ENCODE results near the gene U2SURP. TPM values are rescaled to one million over a fixed set of nuclear protein-coding genes. Genes with fewer than 3 reads are reported as not detected.

The U2SURP gene
- 100 to 1,000 TPM in 1 of 4 donors, 10 to 100 TPM in 3; 92.4 to 104 (median 95.6) TPM for total RNA-seq

- Histone ChIP-seq H3K36me3 (no peaks in the 10 kb centered on the region), H3K27me3 (no peaks in the 10 kb centered on the region), H3K4me1 (peaks cover 0 to 59% (median 20%) of the 10 kb centered on the region in 4 donors), H3K4me3 (peak within 1 kb of the TSS; percentile 68 to 98 (median 88)), H3K9me3 (no peaks in the 10 kb centered on the region), H3K27ac (peak within 1 kb of the TSS; percentile 86 to 98 (median 88))
- WGBS, 2 donors = 0 to 1% methylated on average over 51 to 55 of the region's 55 CpGs
- peak; percentile 93 to 95 for DNase-seq (ENCODE audit: low spot score in 2 of 2)
- TF ChIP-seq CTCF (IDR thresholded peaks at IDR 0.05) (peak in 4 of 5 experiments; percentile 7 to 60 (median 25)), EP300 (IDR thresholded peaks at IDR 0.05) (peak; percentile 63 to 97), POLR2A (IDR thresholded peaks at IDR 0.05) (peak; percentile 68 to 78)
These were observed at the start of gene U2SURP for GRCh38 chr3:143001369-143002082. Gene U2SURP (plus strand): TSS chr3:143001570. CDS start chr3:143001629, 59 bp downstream.

DNA sequence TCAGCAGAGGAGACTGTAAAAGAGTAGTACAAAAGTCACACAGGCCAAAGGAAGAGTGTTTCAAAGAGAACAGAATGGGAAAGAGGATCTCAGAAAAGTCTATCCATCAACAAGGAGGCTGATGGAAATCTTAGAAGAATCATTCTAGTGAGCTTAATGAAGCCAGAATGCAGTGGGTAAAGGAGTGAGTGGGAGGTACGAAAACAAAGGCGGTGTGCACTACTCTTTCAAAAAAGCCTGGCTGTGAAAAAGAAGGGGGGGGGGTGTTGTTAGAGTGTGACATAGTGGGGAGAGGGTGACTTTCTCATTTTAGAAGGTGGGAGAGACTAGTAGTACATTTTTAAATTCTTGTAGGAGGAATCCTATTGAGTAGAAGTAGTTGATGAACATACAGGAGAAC, 49.6 kb upstream of the U2SURP start:
- Histone ChIP-seq H3K9me3 (no peaks in the 10 kb centered on the region), H3K4me1 (peaks cover 0 to 6% (median 0%) of the 10 kb centered on the region in 4 donors), H3K4me3 (no peak overlapping the region), H3K27me3 (peaks cover 0 to 19% of the 10 kb centered on the region in 2 donors), H3K36me3 (no peaks in the 10 kb centered on the region), H3K27ac (no peak overlapping the region)
- TF ChIP-seq POLR2A (IDR thresholded peaks at IDR 0.05) (no peak), EP300 (IDR thresholded peaks at IDR 0.05) (no peak)
- DNase-seq (ENCODE audit: low spot score in 2 of 2) = no peak
- WGBS, 2 donors = 67 to 71% methylated on average over 2 of the region's 2 CpGs

DNA sequence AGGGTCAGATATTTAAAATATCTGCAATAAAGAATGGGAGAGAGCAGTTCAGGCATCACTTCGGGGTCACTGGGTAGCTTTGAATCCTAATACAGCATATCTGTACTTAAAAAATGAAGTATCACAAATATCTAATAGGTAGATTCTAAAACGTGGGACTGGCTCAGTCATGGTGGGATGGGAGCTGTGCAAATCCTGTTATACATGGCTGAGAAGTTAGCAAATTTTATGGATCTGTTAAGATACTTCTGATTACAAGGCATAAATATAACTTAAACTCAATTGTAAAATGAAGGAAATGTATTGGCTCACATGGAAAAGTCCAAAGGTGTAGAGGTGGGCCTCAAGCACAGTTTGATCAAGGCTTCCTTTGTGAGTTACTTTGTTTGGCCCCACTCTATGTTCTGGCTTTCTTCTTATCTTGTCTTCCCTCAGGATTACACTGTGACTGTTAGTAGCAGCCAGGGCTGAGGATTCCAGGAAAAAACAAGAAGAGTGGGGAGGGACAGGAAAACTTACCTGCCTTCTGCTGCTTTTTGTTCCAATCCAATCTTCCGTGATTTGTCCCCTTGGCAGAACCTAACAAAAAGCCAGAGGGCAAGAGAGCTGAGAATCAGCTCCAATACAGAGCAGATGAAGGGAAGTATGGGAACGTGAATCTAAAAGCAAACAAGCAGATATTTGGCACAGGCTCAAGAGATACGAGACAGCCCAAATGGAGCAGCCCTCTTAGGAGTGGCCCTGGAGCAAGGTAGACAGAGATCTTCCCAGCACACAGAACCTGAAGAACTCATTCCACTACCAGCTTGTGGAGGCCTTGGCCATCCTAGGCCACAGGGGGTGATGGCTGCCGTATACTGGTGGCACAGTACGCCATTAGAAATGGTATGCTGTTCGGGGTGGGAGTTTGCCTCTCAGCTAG, 48.8 kb upstream of the U2SURP start:
- no peaks in the 10 kb centered on the region for H3K36me3 ChIP-seq
- TF ChIP-seq CTCF (IDR thresholded peaks at IDR 0.05) (no peak), POLR2A (IDR thresholded peaks at IDR 0.05) (no peak), EP300 (IDR thresholded peaks at IDR 0.05) (no peak)
- peaks cover 0 to 15% of the 10 kb centered on the region in 2 donors for H3K27me3 ChIP-seq
- peaks cover 0 to under 1% (median 0%) of the 10 kb centered on the region in 4 donors for H3K4me1 ChIP-seq
- H3K27ac ChIP-seq = no peak overlapping the region
- H3K9me3 ChIP-seq = no peaks in the 10 kb centered on the region
- no peak for DNase-seq (ENCODE audit: low spot score in 2 of 2)
- WGBS, 2 donors = 70 to 81% methylated on average over 8 of the region's 8 CpGs
- H3K4me3 ChIP-seq = no peak overlapping the region

DNA sequence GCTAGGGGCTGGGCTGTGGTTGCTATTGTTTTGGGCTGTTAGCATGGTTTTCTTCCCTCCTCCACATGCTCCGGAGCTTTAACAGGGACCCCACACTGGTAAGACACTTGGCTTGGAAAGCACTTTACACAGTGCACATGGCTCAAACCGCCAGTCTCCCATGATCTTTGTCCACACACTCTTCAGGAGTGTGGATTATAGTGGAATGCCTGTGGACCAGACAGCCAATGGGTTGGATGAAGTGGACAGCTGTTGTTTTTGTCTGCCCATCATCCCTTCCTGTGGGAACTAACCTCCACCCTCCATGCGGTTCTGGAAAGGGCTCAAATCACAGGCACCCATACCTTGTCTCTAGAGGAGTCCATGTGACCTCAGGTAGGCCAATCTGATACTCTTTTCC, 47.9 kb upstream of the U2SURP start:
- no peak for TF ChIP-seq CTCF (IDR thresholded peaks at IDR 0.05)
- no peak for TF ChIP-seq POLR2A (IDR thresholded peaks at IDR 0.05)
- TF ChIP-seq EP300 (IDR thresholded peaks at IDR 0.05) = no peak
- no peak overlapping the region for H3K4me3 ChIP-seq
- 80 to 81% methylated on average over 3 of the region's 3 CpGs for WGBS, 2 donors
- no peaks in the 10 kb centered on the region for H3K4me1 ChIP-seq
- peaks cover 0 to 14% of the 10 kb centered on the region in 2 donors for H3K27me3 ChIP-seq
- H3K9me3 ChIP-seq = no peaks in the 10 kb centered on the region
- no peaks in the 10 kb centered on the region for H3K36me3 ChIP-seq
- no peak for DNase-seq (ENCODE audit: low spot score in 2 of 2)
- H3K27ac ChIP-seq = no peak overlapping the region

DNA sequence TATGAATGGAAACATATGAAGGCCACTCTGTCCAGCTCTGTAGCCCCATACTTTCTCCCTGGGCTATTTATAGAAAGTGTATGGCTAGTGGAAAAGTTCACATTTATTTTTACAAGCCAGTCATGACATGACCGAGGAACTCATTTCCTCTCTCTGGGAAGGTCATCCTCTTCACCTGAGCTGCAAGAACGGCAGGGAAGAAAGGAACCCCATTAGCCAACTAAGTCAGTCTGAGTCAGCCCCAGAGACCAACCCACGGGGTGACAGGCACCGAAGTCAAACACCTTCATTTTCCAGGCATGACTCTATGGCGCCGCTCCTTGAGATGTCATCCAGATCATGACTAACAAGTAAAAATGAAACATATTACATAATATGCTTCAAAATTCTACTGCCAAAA, 42.7 kb upstream of the U2SURP start:
- Histone ChIP-seq H3K27me3 (peaks cover 0 to 52% of the 10 kb centered on the region in 2 donors), H3K27ac (no peak overlapping the region), H3K36me3 (no peaks in the 10 kb centered on the region), H3K4me3 (no peak overlapping the region), H3K4me1 (peaks cover 0 to 2% (median 0%) of the 10 kb centered on the region in 4 donors), H3K9me3 (no peaks in the 10 kb centered on the region)
- TF ChIP-seq CTCF (IDR thresholded peaks at IDR 0.05) (no peak), POLR2A (IDR thresholded peaks at IDR 0.05) (no peak), EP300 (IDR thresholded peaks at IDR 0.05) (no peak)
- DNase-seq (ENCODE audit: low spot score in 2 of 2) = no peak
- 66 to 68% methylated on average over 6 of the region's 6 CpGs for whole genome bisulfite sequencing, 2 donors
